SHP77 treated with DMSO at 0.1 percent for 48 hours (cell line): ENCODE data around the gene RIMKLB.
"Not testable (repeated sequence)": the region's sequence is repeated elsewhere in the genome, so short reads cannot be mapped to it uniquely, and the experiment has no call there.

ENCODE experiments used
- DNase-seq: peaks from one replicate; lab custom pipeline; 2025; lab: John Stamatoyannopoulos, UW

The RIMKLB gene

DNA sequence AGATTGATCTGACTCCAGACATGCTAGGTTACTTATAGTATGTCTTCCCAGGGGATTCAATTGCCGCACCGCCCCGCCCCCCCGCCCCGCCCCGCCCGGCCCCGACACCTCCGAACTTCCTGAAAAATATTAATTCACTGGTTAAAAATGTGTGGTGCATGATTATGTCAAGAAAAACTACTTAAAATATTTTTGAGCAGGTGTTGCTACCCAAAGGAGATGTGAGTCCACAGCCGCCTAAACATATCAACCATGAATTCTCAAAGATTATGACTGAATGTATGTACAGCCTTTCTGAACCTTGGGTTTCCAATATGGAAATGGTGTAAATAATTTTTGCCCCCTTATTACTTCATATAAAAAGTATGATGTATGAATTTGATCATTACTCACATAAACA lies 2.7 kb upstream of the RIMKLB start:
- no peak for DNase-seq

DNA sequence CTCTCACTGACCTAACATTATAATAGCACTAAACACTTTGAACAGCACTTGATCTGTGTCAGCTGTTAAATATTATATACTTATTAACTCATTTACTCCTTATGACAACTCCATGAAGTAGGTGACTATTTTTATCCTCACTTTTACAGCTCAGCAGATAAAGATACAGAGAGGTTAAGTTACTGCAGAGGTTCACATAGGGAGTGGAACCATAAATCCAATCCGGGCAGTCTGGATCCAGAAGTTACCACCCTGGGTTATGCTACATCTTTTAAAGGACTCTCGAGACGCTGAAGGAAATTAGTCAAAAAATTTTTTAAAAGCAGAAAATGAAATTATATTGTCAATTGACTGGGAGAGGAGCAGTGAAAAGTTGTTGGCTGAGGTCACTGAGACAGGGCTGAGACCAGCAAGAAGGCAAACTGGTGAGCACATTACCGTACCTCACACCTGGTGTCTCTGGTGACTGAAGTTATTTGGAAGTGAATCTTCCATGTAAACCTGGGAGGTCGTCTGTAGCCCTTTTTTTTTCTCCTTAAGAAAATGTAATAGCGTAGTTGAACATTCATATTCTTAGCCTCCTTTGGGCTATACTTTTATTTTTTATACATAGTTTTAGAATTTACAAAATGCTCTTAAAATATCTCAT lies 1.2 kb upstream of the RIMKLB start:
- DNase-seq: no peak

- no peak for DNase-seq
Measured at GRCh38 chr12:8697120-8697475, 693 bp upstream of the RIMKLB start.

DNA sequence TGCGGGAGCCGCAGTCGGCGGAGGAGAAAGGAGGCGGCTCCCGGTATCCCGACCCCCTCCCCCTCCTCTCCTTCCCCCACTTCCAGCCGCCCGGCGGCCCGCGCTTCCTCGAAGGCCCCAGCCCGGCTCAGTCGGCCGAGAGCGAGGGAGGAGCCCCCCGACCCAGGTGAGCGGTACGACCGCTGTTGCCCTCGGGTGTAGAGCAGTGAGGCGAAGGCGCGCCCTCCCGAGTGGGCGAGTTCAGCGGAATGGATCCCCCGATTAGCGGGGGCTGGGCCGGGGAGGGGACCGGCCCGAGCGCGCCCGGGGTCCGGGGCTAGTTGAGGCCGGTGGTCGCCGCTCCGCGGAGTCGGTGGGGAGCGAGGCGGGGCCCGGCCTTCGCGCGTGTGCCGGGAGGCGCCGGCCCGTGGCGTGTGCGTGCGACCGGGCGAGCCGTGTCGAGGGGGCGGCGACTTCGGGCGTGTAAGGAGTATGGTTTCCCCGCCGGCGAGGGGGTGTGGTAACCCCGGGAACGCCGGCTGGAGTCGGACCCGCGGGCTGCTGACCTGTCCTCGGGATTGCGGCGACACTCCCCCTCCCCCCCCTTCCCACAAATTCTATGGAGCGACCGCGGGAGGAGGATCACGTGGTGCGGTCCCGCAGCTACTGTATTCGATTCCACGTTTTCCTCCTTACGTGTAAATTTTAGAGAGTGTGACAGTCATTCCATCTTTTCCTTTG lies 501 bp downstream of the RIMKLB start:
- DNase-seq: no peak

- DNase-seq: no peak
Measured at GRCh38 chr12:8698879-8699278, 1.1 kb downstream of the RIMKLB start.

DNA sequence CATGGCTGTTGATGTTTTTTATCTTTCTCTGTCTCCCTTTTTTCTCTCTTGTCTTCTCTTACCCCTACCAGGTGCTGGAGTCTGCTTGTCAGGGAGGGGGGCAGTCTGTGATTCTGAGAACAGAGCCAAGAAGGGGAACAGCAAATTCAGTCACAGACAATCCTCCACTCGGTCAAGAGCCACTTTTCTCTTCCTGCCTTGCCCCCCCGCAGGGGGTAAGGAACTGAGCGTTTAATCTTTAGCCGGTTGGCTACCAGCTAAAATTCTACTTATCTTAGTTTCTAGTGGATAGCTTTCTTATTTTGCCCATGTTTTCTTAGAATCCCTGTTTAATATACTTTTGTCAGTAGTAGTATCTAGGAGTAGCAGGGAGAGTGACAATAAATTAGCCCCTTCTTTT lies 1.9 kb downstream of the RIMKLB start:
- no peak for DNase-seq

- DNase-seq: no peak
Measured at GRCh38 chr12:8701046-8701660, 3.4 kb downstream of the RIMKLB start.

- DNase-seq: no peak
Measured at GRCh38 chr12:8702159-8702558, 4.4 kb downstream of the RIMKLB start.

- no peak for DNase-seq
Measured at GRCh38 chr12:8709124-8709830, 11.5 kb downstream of the RIMKLB start.

- no peak for DNase-seq
Measured at GRCh38 chr12:8712572-8712971, 14.8 kb downstream of the RIMKLB start.

- DNase-seq: no peak
Measured at GRCh38 chr12:8722286-8722800, 24.6 kb downstream of the RIMKLB start.

DNA sequence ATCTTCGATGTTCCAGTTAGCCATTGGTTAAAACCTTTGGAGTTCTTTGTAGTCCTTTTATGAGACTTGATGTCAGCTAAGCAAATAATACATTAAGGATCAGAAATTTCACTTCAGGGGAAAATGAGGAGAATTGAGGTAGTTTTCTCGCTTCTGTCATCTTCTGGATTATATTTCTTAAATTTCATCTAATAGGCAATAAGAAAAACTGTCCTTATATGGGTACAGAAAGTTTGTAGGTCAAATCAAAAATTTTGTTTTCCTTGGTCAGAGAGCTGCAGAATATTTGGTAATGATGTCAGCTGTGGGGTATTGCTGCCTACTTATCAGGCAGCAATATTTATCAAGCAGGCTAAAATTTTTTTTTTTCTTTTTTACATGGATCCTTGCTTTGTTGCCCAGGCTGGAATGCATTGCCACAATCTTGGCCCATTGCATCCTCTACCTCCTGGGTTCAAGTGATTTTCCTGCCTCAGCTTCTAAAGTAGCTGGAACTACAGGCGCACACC lies 37.1 kb downstream of the RIMKLB start:
- no peak for DNase-seq

DNA sequence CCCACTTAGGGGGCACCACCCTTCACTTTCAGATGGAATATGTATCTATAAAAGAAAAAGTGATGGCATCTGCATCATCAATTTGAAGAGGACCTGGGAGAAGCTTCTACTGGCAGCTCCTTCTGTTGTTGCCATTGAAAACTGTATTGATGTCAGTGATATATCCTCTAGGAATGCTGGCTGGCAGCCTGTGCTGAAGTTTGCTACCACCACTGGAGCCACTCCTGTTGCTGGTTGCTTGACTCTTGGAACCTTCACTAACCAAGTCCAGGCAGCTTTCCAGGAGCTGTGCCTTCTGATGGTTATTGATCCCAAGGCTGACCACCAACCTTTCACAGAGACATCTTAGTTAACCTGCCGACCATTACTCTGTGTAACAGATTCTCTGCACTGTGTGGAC lies 44.7 kb downstream of the RIMKLB start:
- no peak for DNase-seq

DNA sequence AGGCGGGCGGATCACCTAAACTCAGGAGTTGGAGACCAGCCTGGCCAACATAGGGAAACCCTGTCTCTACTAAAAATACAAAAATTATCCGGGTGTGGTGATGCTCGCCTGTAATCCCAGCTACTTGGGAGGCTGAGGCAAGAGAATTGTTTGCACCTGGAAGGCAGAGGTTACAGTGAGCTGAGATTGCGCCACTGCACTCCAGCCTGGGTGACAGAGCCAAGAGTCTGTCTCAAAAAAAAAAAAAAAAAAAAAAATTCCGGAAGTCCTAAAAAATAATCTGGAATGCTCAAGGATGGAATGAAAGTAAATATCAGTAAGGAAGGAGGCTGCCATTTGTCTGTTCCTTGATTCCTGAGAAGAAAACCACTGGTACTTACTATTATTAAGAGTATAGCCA lies 45.3 kb downstream of the RIMKLB start:
- DNase-seq: not testable (repeated sequence)

DNA sequence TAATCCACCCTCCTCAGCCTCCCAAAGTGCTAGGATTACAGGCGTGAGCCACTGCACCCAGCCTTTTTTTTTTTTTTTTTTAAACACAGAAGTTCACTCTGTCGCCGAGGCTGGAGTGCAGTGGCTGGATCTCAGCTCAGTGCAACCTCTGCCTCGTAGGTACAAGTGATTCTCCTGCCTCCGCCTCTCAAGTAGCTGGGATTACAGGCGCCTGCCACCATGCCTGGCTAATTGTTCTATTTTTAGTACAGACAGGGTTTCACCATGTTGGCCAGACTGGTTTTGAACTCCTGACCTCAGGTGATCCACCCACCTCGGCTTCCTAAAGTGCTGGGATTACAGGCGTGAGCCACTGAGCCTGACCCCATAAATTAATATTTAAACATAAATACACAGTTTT lies 47.8 kb downstream of the RIMKLB start:
- DNase-seq: not testable (repeated sequence)

DNA sequence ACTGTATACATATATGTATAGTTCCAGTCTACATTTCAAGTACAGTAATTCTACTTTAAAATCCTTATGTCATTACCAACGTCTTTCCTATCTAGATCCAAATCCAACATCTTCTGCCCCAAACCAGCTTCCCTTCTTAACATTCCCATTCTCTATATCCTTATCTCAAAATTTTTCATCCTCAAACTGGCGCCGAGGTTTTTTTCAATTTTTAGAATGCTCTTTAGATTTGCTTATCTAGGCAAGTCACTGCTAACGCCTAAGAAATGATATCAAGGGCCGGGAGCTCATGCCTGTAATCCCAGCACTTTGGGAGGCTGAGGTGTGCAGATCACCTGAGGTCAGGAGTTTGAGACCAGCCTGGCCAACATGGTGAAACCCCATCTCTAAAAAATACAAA lies 48.3 kb downstream of the RIMKLB start:
- DNase-seq: no peak

- not testable (repeated sequence) for DNase-seq
Measured at GRCh38 chr12:8760076-8760475, 62.3 kb downstream of the RIMKLB start.

DNA sequence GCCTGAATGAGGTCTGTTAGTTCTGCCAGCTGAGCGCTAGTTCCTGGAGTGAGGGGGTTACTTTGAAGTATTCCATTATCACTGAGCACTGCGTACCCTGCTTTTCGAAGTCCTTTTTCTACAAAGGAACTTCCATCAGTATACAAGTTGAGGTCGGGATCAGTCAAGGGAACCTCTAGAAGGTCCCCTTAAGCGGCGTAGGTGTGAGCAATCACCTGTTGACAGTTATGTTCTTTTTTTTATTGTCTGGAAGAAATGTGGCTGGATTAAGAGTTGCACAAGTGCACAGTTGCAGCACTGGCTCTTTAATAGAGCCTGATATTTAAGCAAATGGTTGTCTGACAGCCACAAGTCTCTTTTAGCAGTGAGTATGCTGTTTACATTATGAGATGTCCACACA lies 64.9 kb downstream of the RIMKLB start:
- DNase-seq: not testable (repeated sequence)

GRCh38 chr12:8766121-8766520 lies 68.3 kb downstream of the RIMKLB start:
- DNase-seq: not testable (repeated sequence)

DNA sequence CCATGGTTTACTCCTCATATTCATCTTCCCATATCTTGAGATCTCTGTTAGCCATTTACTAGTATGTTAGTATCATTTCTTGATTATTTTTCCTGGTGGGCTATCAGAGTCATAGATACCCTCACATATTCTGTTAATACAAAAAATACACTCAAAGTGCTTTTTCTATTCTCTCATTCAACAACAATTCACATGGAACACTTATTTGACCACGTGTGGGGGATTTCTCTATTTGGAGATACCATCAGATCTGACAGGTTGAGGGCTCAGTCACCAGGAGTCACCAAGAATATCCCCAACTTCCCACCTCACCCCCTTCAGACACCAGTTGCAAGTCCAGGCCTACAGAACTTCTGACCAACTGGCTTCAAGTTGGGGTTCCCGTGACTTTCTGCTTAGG lies 72.7 kb downstream of the RIMKLB start:
- no peak for DNase-seq

- DNase-seq: no peak
Measured at GRCh38 chr12:8771072-8771471, 73.3 kb downstream of the RIMKLB start.

- DNase-seq: no peak
Measured at GRCh38 chr12:8773461-8773860, 75.7 kb downstream of the RIMKLB start.
